HG03025 (cell line): ENCODE results near the gene WNT7A.

Experiments
- ATAC-seq: cut with Tn5 transposase; IDR thresholded peaks from one replicate; pipeline ENCODE4 v1.9.1; 2021; ENCODE audit warnings: mild to moderate bottlenecking, moderate library complexity; ENCODE audit not compliant: unreplicated experiment, low FRiP score

Gene WNT7A

GRCh38 chr3:13801361-13802204 is 78.3 kb downstream of the WNT7A start:
- no peak for ATAC-seq

GRCh38 chr3:13800064-13800463 is 79.8 kb downstream of the WNT7A start:
- no peak for ATAC-seq

GRCh38 chr3:13798401-13798800 is 81.5 kb downstream of the WNT7A start:
- no peak for ATAC-seq

- no peak for ATAC-seq
These were observed 83.0 kb downstream of the WNT7A start for GRCh38 chr3:13796701-13797460.

GRCh38 chr3:13795816-13796215 is 84.1 kb downstream of the WNT7A start:
- ATAC-seq, result no peak

- ATAC-seq, result no peak
These were observed 85.5 kb downstream of the WNT7A start for GRCh38 chr3:13794322-13794721.

GRCh38 chr3:13793451-13793850 is 86.4 kb downstream of the WNT7A start:
- ATAC-seq, result no peak

GRCh38 chr3:13792512-13793371 is 87.1 kb downstream of the WNT7A start:
- no peak for ATAC-seq

- no peak for ATAC-seq
These were observed 87.8 kb downstream of the WNT7A start for GRCh38 chr3:13792051-13792490.

GRCh38 chr3:13791198-13792050 is 88.4 kb downstream of the WNT7A start:
- no peak for ATAC-seq

- ATAC-seq, result no peak
These were observed 89.3 kb downstream of the WNT7A start for GRCh38 chr3:13790376-13791197.

- ATAC-seq, result no peak
These were observed 91.1 kb downstream of the WNT7A start for GRCh38 chr3:13788522-13789424.

- no peak for ATAC-seq
These were observed 92.2 kb downstream of the WNT7A start for GRCh38 chr3:13787533-13788132.

GRCh38 chr3:13786811-13787210 is 93.1 kb downstream of the WNT7A start:
- ATAC-seq, result no peak

GRCh38 chr3:13785853-13786436 is 93.9 kb downstream of the WNT7A start:
- no peak for ATAC-seq

GRCh38 chr3:13785351-13785750 is 94.5 kb downstream of the WNT7A start:
- no peak for ATAC-seq

GRCh38 chr3:13783476-13783875 is 96.4 kb downstream of the WNT7A start:
- no peak for ATAC-seq
